ENCODE data around the gene UBE2G2.
A peak's percentile ranks its signal among the peaks of the same experiment; 100 is the strongest.

UBE2G2 gene

GRCh38 chr21:44778499-44778911, 23.1 kb downstream of the UBE2G2 start:
- no peak overlapping the region for H3K4me3 ChIP-seq (ENCODE audit: low read depth in 1 of 2, low read length in 2 of 2)
- H3K4me1 ChIP-seq (ENCODE audit: insufficient read depth, low read length): no peaks in the 10 kb centered on the region
- TF ChIP-seq CTCF (IDR thresholded peaks at IDR 0.05; ENCODE audit: borderline replicate concordance, extremely low read depth, low read length, poor library complexity, severe bottlenecking) (no peak), EZH2 (IDR thresholded peaks at IDR 0.05; ENCODE audit: borderline replicate concordance, low read depth, low read length, severe bottlenecking) (no peak)
- H3K79me2 ChIP-seq (ENCODE audit: insufficient read depth, low read length): peaks cover 54% of the 10 kb centered on the region
- no peak overlapping the region for H2AFZ ChIP-seq (ENCODE audit: low read depth, low read length)
- DNase-seq: no peak
- H3K4me2 ChIP-seq (ENCODE audit: insufficient read depth, low read length): no peak overlapping the region
- no peaks in the 10 kb centered on the region for H3K27me3 ChIP-seq (ENCODE audit: insufficient read depth, low read length, poor library complexity)
- peaks cover 73% of the 10 kb centered on the region for H3K36me3 ChIP-seq (ENCODE audit: insufficient read depth, low read length)
- no peaks in the 10 kb centered on the region for H3K9me3 ChIP-seq (ENCODE audit: insufficient read depth, low read length, severe bottlenecking)
- ATAC-seq (ENCODE audit: insufficient read depth, low read depth): no peak
- no peak overlapping the region for H3K27ac ChIP-seq (ENCODE audit: low read length)
- peaks cover 36% of the 10 kb centered on the region for H4K20me1 ChIP-seq (ENCODE audit: insufficient read depth, low read length)
- H3K9ac ChIP-seq (ENCODE audit: low read depth, low read length): no peak overlapping the region

GRCh38 chr21:44778094-44778493, 23.5 kb downstream of the UBE2G2 start:
- H3K4me3 ChIP-seq (ENCODE audit: low read depth in 1 of 2, low read length in 2 of 2): no peak overlapping the region
- no peaks in the 10 kb centered on the region for H3K27me3 ChIP-seq (ENCODE audit: insufficient read depth, low read length, poor library complexity)
- TF ChIP-seq EZH2 (IDR thresholded peaks at IDR 0.05; ENCODE audit: borderline replicate concordance, low read depth, low read length, severe bottlenecking) (no peak), CTCF (IDR thresholded peaks at IDR 0.05; ENCODE audit: borderline replicate concordance, extremely low read depth, low read length, poor library complexity, severe bottlenecking) (no peak)
- H3K79me2 ChIP-seq (ENCODE audit: insufficient read depth, low read length): peaks cover 50% of the 10 kb centered on the region
- no peak overlapping the region for H3K4me2 ChIP-seq (ENCODE audit: insufficient read depth, low read length)
- no peak overlapping the region for H3K27ac ChIP-seq (ENCODE audit: low read length)
- DNase-seq (peak; percentile 19), ATAC-seq (ENCODE audit: insufficient read depth, low read depth) (no peak; the same call in 2 of the 3 replicates)
- H2AFZ ChIP-seq (ENCODE audit: low read depth, low read length): no peak overlapping the region
- H3K9me3 ChIP-seq (ENCODE audit: insufficient read depth, low read length, severe bottlenecking): no peaks in the 10 kb centered on the region
- no peak overlapping the region for H3K9ac ChIP-seq (ENCODE audit: low read depth, low read length)
- H3K4me1 ChIP-seq (ENCODE audit: insufficient read depth, low read length): no peaks in the 10 kb centered on the region
- H4K20me1 ChIP-seq (ENCODE audit: insufficient read depth, low read length): peaks cover 36% of the 10 kb centered on the region
- H3K36me3 ChIP-seq (ENCODE audit: insufficient read depth, low read length): peaks cover 73% of the 10 kb centered on the region

- Histone ChIP-seq H3K9ac (ENCODE audit: low read depth, low read length) (no peak overlapping the region), H3K4me2 (ENCODE audit: insufficient read depth, low read length) (no peak overlapping the region), H3K27me3 (ENCODE audit: insufficient read depth, low read length, poor library complexity) (no peaks in the 10 kb centered on the region), H3K27ac (ENCODE audit: low read length) (no peak overlapping the region), H3K79me2 (ENCODE audit: insufficient read depth, low read length) (peaks cover 23% of the 10 kb centered on the region), H2AFZ (ENCODE audit: low read depth, low read length) (no peak overlapping the region), H3K36me3 (ENCODE audit: insufficient read depth, low read length) (peaks cover 80% of the 10 kb centered on the region), H3K9me3 (ENCODE audit: insufficient read depth, low read length, severe bottlenecking) (no peaks in the 10 kb centered on the region), H3K4me1 (ENCODE audit: insufficient read depth, low read length) (no peaks in the 10 kb centered on the region), H4K20me1 (ENCODE audit: insufficient read depth, low read length) (peaks cover 34% of the 10 kb centered on the region), H3K4me3 (ENCODE audit: low read depth in 1 of 2, low read length in 2 of 2) (no peak overlapping the region)
- TF ChIP-seq CTCF (IDR thresholded peaks at IDR 0.05; ENCODE audit: borderline replicate concordance, extremely low read depth, low read length, poor library complexity, severe bottlenecking): no peak
- TF ChIP-seq EZH2 (IDR thresholded peaks at IDR 0.05; ENCODE audit: borderline replicate concordance, low read depth, low read length, severe bottlenecking): no peak
- DNase-seq: no peak
- ATAC-seq (ENCODE audit: insufficient read depth, low read depth): no peak
Measured at GRCh38 chr21:44774972-44775371, 26.6 kb downstream of the UBE2G2 start.
